Ecto neural progenitor cell (in vitro differentiated cells): ENCODE measurements around the gene PRPSAP1.

ENCODE experiments used
- DNase-seq: peaks from one replicate; pipeline ENCODE4 v3.0.0-alpha.2; 2018; ENCODE audit warnings: low spot score

Gene PRPSAP1, protein sequence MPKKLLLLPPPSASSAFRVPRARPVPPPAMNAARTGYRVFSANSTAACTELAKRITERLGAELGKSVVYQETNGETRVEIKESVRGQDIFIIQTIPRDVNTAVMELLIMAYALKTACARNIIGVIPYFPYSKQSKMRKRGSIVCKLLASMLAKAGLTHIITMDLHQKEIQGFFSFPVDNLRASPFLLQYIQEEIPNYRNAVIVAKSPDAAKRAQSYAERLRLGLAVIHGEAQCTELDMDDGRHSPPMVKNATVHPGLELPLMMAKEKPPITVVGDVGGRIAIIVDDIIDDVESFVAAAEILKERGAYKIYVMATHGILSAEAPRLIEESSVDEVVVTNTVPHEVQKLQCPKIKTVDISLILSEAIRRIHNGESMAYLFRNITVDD

DNA sequence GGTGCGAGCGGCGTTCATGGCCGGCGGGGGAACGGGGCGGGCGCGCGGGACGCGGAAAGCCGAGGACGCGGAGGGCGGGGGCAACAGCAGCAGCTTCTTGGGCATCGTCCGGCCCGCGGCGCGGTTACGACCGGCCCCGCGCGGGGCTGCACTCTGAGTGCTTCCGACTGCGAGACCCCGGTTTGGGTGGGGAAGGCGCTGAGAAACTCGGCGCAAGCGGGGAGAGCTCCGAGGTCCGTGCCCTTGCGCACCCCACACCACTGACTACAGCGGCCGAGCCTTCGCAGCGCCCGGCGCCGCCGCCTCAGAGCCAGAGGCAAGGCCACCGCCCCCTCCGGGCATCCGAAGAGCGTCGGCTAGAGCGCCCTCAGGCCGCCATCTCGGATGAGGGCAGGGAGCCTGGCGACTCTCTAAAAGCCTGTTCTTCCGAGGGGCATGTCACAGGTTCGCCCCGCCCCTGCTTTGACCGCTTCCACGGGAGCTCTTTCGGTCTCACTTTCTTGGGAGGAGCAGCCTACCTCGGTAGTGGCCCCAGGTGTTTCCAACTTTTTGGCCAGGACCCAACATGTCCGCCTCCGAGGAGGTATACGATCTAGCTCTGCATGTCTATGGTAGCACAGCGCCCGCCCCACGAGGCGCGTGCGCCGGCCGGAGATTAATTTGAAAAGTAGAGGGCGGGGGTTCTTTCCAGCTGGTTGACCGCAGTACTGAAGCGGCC lies at the start of gene PRPSAP1:
TSS of gene PRPSAP1 (minus strand) at position 318 of the 718 bp plus-strand sequence. CDS start at position 105, 213 bp downstream.
- DNase-seq: peak; percentile 96

- no peak for DNase-seq
Observed at GRCh38 chr17:76402711-76403110, 49.0 kb upstream of the PRPSAP1 start.

GRCh38 chr17:76399175-76400172 lies 45.8 kb upstream of the PRPSAP1 start:
- DNase-seq: no peak

GRCh38 chr17:76398523-76399174 lies 44.9 kb upstream of the PRPSAP1 start:
- no peak for DNase-seq

- peak; percentile 94 for DNase-seq
Observed at GRCh38 chr17:76397687-76398522, 44.2 kb upstream of the PRPSAP1 start.

- DNase-seq: no peak
Observed at GRCh38 chr17:76397184-76397583, 43.5 kb upstream of the PRPSAP1 start.

GRCh38 chr17:76395980-76396379 lies 42.3 kb upstream of the PRPSAP1 start:
- DNase-seq: no peak

GRCh38 chr17:76394166-76394565 lies 40.5 kb upstream of the PRPSAP1 start:
- DNase-seq: no peak

DNA sequence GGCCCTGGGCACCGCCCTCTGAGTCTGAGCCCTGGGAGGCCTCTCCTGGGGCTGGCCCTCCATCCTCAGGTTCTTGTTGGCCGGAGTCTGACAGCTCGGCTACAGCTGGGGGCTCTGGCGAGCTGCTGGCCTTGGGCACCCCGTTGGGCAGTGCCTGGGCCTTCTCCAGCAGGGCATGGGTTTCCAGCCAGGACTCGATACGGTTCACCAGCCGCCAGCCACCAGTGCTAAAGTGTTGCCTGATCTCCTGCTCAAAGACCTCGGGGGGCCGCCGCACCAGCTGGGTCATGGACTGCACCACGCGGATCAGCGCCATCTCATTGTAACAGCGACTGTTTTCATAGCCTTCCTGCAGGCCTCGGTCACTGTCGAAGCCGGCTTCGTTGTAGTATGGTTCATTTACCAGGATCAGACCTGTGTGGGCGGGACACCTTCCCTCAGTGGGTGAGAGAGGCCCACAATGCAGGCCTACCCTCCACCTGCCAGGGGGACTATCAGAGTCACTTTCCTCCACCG lies 37.5 kb upstream of the PRPSAP1 start:
- DNase-seq: no peak

DNA sequence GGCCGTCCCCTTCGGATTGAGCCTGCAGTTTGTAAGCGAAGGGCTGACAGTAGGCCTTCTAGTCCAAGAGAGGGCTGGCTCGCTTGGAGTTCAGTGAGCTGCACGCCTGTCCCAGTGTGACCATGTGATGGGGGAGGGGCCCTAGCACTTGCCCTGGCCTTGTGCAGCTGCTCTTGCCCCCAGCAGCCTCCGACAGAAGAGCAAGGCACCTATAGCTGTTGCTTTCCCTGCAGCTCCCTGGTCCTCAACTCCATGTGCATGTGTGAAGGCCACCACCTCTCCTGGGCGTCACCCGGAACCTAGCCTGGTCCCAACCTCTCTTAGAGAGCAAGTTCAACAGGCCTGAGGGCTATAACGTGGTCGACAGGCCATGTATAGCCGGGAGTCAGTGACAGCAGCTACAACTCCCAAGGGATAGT lies 36.3 kb upstream of the PRPSAP1 start:
- DNase-seq: no peak

DNA sequence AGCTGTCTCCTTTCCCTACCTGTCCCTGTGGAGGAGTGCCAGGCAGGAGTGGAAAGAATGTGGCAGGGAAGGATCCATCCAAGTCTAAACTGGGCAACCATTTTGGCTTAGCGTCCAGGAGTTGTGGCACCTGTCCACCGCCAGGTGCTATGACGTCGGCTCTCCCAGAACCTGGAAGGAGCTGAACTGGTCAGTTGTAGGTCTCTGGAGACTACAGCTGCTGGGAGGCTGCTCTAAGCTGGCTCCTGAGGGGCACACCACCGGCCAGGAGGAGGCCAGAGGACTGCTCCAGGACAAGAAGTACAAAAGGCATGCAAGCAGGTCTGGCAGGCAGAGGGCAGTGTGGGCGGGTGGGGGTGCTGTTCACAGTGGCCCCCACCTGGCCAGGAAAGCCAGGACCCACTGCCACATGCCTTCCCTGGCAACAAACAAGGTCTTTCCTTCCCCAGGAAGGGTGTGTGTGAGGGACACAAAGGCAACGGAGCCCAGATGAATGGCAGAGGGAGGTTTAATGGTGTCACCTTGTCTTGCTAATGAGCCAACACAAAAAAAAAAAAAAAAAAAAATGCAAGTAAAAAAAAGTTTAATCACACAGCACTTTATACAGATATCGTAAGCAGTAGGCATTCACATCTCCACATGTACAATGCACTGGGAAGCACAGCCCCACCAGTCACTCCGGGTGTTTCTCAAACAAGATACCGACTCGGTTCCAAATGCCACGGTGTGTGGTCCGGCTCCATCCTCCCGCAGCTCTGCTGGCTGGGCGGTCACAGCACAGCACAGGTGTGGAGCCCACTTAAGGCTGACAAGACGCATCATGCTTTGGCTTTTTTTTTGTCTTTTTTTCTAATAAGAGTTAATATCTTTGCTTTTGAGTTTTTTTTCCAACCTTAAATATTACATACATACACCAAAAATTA lies 35.5 kb upstream of the PRPSAP1 start:
- no peak for DNase-seq

GRCh38 chr17:76386966-76387765 lies 33.5 kb upstream of the PRPSAP1 start:
- no peak for DNase-seq

DNA sequence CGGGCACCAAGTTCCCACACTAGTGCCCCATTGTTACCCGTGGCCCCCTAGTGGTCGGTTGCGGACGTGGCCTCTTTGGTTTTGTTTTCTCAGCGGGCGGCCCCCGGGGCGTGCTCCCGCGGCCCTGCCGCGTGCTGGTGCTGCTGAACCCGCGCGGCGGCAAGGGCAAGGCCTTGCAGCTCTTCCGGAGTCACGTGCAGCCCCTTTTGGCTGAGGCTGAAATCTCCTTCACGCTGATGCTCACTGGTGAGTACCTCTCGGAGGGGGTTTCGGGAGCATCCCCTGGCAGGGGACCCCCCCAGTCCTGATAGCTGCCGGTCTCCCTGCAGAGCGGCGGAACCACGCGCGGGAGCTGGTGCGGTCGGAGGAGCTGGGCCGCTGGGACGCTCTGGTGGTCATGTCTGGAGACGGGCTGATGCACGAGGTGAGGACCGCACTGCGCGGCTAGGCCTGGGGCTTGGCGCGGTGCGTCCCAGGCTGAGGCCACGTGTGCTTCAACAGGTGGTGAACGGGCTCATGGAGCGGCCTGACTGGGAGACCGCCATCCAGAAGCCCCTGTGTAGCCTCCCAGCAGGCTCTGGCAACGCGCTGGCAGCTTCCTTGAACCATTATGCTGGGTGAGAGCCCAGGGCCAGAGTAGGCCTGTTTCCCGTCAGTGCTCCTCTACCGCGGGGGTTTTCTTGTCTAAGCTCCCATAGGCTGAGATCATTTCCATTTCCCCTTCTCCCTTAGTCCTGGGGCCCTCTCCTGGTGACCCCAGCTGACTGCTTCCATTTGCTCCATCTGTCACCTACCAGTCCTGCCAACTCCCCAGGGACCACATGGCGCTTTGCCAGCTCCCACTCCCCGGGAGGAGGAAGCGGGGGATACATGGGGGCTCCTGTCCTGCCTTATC lies 32.4 kb upstream of the PRPSAP1 start:
- DNase-seq: peak; percentile 93

DNA sequence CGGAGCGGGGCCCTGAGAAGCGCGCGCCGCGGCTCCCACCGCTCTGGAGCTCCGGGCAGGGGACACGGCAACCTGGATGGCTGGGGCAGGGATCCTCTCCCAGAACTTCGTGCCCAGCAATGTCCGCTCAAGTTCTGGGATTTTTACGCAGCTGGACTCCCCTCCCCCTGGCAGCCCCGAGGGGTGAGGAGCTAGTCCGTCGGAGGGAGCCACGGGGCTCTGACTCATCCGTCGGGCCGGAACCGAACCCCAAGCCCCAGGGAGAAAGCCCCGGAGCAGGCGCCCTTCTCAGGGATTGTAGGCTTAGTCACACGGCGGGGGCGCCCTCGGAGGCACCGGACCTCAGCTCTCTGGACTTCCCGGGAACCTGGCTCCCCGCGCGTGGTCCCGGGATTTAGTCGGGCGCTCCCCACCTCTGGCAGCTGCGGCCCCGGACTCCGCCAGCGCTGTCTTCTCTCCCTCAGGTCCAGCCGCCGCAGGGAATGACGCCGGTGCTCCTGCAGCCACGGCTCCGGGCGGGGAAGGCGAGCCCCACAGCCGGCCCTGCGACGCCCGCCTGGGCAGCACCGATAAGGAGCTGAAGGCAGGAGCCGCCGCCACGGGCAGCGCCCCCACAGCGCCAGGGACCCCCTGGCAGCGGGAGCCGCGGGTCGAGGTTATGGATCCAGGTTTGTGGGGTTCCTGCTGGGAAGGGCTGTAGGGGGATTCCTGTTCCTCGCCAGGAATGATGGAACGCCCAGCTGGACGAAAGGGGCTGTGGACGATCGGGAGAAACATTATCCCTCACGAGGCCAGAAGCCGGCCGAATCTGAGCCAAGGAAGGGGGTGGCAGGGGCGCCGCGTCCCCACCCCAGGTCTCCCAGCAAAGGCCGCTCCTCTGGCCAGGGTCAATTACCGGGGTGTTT lies 31.5 kb upstream of the PRPSAP1 start:
- peak; percentile 73 for DNase-seq

- peak; percentile 91 for DNase-seq
Observed at GRCh38 chr17:76384222-76384986, 30.7 kb upstream of the PRPSAP1 start, which contains the start of gene SPHK1. TSS of gene SPHK1 (plus strand) at chr17:76384609. CDS start at chr17:76385645, 1,036 bp downstream.
